ENCODE measurements around the gene DBX1. TPM values are rescaled to one million over a fixed set of nuclear protein-coding genes. Genes with fewer than 3 reads are reported as not detected.
"Not testable (repeated sequence)": the region's sequence is repeated elsewhere in the genome, so short reads cannot be mapped to it uniquely, and the experiment has no call there.

The DBX1 gene, protein sequence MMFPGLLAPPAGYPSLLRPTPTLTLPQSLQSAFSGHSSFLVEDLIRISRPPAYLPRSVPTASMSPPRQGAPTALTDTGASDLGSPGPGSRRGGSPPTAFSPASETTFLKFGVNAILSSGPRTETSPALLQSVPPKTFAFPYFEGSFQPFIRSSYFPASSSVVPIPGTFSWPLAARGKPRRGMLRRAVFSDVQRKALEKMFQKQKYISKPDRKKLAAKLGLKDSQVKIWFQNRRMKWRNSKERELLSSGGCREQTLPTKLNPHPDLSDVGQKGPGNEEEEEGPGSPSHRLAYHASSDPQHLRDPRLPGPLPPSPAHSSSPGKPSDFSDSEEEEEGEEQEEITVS
- not detected in 2 replicates for total RNA-seq

DNA sequence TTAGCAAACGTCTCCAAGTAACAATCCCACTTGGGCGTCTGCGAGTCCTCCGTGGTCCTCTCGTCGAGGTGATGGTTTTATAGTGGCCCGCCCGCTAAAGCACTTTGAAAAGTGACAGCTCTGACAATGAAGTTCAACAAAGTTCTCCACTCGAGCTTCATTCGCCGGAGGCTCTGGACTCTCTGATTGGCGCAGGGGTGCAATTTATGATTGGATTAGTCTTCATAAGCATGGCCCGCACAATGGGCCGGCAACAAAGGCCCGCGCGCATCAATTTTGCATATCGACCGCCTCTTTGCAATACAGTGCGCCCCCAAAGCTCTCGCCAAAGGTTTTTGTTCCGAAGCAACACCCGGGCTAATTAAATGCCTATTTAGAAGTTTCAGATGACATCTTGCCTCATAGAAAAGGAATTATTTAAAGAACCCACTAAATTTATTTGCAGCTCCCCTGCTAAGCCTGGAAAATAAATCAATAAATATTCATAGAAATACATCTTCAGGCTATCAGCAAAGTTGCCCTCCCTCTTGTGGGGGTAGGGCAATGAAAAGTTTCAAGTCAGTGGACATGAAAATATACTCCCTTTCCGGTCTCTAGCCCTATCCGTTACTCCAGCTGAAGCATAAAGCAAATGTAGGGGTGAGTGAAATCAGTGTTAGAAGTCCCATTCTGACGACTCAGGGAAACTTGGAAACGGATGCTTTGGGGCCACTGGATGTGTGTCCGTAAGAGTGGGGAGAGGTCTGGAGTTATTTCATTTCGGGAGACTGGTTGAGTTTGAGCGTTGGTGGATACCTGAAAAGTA, at the start of gene DBX1:
DBX1 (minus strand) TSS at position 51 of the 805 bp plus-strand sequence. CDS start 151 bp downstream, outside the sequence.
- no peak for DNase-seq

DNA sequence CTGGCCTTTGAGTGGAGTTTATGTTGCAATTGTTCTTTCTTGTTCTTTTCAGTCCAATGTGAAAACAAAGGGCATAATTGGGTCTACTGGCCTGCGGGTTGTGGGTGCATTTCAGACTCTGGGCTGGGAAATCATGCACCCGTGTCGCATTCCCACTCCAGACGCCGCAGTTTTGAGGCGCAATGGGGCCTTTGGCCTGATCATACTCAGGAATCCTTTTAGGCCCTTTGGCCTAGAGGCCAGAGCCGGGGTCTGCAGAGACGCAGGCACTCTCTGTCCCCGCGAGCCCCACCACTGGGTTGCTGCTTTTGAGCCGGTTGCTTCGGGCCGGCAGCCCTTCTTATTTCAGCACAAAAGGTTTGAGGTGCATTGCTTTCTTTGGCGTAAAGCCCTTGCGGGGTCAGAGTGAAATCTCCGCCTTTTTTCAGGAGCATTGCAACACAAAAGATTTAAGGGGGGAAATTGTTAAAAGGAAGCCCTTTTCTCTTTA, 48.4 kb upstream of the DBX1 start:
- DNase-seq, result no peak

DNA sequence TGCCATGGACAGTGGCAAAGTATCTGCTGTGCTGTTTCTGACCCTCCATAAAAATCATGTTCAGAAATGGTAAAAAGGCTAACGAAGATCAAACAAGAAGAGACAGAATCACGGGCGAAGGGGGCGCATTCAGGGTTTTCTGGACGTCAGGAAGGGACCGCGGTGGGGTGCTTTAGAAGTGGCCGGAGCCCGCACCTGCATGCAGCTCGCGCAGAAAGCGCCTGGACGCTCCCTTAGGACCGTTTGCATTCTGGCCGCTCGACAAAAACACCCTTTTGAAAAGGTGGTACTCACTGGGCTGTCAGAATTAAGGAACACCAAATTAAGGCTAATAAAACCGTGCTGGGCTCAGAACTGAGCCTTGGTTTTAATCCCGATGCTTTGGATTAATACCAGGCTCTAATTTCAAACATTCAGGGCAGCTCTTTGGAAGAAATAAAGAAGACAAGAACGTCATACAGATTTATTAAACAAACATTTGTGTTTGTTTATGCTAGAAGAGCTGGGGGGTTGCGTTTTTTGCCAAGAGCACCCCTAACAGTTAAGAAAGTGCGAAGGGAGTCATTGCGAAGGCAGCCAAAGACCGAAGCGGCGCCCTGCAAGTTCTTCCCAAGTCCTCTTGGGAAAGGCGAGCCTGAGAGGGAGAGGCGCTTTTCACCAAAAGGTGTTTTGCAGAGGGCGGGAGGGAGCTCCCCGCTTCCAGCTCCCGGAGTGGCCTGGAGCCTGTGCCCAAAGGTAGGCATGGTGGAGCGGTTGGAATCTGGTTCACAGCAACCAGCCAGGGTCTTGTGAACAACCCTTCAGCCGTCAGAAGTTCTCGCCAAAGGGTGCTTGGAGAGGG, 47.7 kb upstream of the DBX1 start:
- no peak for DNase-seq

DNA sequence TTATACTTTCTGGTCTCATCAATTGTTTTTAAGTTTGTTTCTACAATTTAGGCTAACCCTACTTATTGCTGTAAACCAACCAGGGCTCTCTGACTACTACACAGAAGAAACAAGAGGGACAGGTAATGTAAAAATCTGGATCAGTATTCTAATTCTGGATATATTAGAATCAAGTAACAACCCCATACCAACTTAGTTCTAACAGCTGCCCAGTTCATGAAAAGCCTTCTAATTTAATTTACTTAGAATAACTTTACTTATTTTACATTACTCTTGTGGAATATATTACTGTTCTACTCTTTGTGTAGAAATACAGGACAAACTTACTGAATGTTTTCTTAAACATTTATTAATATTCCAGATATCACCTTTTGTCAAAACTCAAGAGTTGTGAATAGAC, 45.5 kb upstream of the DBX1 start:
- no peak for DNase-seq

DNA sequence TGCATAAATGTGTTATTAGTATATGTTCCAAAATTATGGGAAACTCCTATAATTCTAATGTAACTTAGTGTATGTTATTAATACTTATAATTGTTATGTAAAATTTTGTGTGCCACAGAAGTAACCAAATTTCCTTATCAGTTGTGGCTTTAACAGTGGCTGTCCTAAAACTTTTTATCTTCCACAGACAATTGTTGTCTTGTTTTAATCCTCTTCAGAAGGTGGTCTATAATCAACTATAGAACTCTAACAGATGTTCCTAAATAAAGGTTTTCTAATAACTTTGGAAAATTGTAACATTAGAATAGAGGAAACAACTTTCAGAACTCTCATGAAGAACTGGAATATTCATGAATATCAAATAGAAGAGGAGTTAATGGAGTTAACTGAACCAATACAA, 44.4 kb upstream of the DBX1 start:
- no peak for DNase-seq

DNA sequence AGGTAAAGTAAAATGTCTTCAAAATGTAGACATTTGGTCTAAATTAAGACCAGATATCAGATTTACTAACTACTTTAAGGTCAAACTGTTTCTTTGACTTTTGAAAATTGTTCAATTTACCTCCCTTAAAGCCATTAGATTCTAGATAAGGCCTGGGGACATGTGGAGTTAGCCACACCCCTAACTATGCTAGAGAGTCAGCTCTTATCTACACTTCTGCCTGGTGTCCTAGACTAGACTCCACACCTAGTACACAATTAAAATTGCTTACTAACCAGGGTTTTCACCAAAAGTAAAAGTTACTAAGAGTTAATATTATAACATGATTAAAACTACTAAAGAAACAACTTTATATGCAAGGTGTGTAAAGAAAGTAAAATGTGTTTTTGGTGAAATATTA, 43.6 kb upstream of the DBX1 start:
- DNase-seq, result no peak

DNA sequence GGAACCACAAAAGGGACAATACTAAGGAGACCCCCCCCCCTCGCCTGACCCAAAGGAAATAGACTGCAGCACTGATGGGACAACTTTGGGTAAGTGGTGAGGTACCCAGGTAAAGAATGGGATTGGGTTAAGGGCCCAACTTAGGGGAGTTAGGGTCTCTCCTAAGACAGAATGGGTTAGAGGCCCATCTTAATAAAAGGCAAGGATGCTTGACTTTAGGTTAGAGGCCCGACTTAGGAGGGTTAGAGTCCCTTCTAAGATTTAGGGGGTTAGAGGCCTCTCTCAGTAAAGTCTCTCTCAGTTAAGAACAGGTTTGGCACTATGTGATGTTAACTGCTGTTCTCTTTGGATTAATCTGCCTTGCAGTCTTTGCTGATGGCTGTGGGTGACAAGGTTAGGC, 41.0 kb upstream of the DBX1 start:
- no peak for DNase-seq

DNA sequence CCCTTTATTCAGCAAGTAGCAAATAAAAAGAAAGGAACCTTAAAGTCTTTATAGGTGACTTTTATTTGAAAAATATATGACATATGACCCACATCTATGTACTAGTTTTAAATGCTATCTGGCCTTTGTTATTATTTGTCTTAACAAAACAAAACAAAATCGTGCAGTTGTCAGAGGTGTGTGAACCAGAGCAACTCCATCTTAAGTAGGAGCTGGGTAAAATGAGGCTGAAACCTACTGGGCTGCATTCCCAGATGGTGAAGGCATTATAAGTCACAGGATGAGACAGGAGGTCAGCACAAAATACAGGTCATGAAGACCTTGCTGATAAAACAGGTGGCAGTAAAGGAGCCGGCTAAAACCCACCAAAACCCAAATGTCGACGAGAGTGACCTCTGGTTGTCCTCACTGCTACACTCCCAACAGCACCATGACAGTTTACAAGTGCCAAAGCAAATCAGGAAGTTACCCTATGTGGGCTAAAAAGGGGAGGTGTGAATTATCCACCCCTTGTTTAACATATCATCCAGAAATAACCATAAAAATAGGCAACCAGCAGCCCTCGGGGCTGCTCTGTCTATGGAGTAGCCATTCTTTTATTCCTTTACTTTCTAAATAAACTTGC, 40.2 kb upstream of the DBX1 start:
- not testable (repeated sequence) for DNase-seq

DNA sequence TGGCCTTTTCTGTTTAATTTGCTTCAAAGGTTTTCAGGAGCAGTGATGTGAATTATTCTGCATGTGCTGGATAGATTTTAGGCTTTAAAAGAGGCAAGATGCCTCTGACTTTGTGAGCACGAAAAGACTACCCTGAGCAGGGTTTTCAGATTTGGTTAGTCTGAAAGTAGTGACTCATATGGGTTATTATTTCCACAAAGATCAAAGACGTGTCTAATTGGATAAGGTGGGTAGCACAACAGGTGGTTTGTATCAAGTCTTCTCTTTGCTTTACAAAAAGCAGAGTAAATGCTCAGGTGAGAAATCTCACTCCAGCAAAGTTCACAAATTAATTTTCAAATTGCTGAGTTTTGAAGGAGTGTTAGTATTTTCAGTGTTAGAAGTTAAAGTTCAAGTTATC, 37.6 kb upstream of the DBX1 start:
- no peak for DNase-seq

DNA sequence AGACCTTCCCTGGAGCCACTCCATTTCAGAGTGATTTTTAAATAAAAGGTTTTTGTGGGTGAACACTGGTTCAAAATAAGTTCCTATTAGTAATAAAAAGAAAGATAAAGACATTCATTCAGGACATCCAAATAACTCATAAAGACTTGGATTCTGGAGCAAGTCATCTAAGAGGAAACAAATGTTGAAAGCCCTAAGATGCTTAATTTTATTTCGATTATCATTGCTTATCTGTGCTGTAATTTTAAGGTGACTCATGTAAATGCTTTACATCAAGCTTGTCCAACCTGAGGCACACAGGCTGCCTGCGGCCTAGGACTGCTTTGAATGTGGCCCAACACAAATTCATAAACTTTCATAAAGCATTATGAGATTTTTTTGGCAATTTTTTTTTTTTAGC, 34.2 kb upstream of the DBX1 start:
- no peak for DNase-seq

DNA sequence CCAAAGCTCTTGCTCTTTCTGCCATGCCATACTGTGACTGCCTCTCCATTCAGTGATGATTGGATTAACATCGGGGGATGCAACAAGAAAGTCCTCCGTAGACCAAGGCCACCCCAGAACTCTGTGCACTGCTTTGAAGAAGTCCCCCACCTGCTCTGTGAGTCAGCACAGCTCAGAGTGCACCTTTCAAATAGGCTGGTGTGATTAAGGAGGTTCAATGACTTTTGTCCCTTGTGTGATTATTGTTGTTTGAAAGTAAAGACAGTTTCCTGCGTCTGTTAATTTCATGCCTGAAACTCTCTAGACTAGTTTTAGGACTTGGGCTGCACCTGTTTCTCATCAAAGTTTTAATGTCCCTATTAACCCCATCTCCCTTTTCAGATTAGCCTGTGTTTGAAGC, 33.0 kb upstream of the DBX1 start:
- no peak for DNase-seq

DNA sequence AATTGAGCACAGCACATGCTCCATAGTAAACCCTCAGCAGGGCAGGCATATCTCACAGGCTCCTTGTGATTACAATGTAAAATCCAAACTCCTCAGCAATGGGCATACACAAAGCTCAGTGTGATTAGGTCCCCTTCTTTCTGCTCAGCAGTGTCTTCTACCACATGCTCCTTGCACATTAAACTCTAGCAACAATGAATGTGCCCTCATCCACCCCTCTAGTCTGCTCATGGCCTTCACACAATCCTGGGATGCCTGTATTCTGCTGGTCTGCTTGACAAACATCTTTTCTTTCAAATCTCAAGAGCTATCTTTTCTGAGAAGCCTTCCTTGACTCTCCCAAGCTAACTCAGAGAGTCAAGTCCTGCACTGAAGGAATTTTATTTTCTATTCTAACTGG, 32.4 kb upstream of the DBX1 start:
- no peak for DNase-seq

DNA sequence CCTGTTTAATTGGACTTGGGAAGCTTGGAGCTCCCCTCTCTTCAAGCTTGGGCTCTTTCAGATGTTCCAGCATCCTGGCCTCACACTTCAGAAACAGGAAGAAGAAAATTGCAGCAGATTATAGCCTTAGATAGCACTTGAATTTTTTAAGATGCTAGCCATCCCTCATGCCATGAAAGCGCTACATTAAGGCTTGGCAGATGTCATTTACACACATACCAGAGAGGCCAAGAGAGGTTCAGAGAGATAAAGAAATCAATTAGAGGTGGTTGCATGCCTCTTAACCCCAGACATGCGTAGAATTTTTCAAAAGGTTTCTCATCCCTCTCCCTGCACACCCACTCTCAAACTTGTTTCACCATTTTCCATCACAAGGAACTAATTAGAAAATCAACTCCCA, 31.9 kb upstream of the DBX1 start:
- no peak for DNase-seq

DNA sequence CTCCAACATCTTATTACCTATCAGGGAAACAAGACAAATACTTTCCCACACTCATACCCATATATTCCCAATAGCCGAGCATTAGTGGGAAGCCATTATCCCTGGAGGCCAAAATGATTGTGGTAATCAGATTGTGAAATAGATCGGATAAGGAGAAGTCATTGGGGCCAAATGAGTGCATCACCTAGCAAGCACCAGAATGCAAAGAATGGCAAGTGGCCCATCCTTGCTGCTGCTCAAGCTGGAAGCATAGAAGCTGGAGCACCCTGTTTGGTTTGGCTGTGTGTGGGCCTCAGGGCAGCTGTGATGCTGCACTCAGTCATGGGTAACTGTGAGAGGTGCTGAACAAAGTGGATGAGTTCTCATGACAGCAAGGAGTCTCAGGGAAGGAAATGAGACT, 18.7 kb upstream of the DBX1 start:
- no peak for DNase-seq

DNA sequence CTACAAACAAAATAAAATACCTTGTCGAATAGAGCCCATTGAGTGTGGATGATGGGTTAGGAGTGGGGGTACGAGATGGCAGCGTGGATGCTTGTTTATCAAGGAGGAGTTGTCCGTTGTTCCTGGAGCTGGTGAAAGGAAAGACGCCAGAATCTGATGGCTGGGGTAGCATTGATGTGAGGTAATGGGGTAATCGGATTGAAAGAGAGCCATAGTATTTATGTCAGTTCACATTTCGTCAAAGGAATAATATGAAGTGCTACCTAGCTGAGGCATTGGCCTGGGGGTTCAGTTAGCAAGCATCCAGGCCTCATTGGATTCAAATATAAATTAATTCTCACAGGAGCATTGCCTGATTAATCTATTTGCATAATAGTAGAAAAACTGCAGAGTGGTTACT, 16.9 kb upstream of the DBX1 start:
- no peak for DNase-seq

DNA sequence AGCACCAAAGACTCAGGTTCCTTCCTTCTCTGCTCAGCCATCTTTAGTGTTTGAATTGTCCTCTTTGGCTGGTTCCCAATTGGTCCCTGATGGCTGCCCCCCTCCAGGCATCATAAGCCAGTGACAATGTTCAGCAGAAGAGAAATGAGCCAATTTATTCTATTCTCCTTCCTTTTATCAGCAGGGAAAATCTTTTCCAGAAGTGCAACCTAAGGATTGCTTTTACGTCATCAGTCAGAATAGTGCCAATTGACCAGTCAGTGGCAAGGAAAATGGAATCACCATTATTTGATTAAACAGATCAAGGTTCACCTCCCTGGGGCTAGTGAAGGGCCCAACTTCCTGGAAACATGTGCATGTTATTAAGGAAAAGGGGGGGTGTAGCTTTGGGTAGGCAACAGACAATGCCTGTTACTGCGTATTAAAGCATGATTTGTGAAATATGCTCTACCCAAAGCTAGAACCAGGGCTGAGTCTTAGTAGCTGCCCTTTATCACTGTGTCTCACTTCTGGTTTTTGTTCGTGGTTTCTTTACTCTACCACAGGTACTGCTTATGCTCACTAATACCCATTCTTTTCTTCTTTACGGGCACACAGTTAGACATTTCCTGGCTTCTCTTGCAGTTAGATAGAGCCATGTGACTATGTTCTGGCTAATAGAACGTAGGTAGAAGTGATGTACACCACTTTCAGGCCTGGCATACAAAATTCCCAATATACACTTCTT, 12.6 kb upstream of the DBX1 start:
- no peak for DNase-seq

DNA sequence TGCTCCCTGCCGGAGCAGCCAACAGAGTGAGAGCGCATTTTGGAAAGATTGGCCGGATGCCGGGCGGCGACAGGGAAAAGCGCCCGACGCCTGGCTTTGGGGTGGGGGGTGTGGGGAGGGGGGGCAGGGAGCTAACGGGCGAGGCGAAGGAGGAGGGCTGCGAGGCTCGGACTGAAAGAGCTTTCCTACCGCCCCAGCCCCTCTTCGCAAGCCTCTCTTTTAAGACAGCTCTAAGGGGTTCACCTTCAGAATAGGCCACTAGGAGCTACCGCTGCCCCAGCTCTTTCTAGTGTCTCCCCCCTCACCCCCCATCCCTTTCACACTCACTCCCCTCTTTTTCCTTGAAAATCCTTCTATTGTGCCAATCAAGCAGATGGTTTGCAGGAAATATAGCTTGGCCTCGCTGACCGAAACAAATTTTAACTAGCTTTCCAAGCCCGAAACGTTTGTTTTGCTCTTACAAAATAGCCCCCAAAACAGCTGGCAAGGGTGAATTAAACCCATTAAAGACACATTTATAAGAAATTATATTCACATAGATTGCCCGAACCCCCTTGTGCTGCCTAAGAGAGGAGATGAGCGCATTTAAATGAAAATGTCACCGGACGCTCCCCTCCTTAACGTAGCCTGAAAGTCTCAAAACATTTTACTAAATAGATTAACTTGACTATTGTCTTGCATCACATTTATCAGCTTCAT, 3.7 kb upstream of the DBX1 start:
- no peak for DNase-seq

DNA sequence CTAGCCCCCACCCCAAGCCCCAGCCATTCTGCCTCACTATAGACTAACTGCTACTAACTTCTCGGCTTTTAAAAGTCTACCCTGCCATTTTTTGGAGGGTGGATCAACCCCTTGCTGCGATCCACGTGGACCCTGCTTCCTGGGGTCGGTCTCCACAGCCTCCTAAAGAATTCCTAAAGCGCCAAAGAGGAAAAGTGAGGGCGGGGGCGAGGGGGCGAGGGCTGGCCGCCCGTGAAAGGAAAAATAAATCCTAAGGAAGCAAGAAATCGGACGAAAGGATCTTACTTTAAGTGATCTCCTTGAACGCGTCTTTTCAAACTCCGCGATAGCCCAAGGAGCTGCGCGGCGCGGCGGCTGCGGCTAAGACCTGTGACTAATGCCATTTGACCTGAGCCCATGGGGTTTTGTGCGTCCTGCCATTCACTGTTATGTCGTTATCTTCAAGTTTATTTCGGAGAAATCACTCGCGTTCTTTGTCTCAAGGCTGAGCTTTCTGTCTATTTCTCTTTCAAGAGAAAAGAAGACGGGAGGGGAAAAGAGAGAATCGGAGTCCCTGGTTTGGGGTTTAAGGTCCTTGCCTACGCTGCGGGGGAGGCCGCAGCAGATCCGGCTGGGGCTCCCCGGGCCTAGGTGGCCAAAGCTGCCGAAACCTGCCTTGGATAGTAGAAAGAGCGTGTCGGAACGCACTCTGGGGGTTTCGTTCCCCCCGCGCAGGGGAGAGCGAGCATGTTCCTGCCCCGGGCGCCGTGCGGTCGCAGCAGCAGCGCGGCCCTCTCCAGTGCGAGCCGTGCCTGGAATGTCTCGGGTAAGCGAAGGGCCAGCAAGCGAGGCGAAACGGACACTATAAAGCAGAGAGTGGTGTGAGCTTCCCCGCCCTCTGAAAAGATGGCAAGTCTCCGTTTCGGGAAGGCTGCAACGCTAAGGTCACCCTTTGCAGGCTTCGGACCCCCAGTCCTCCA, 2.8 kb upstream of the DBX1 start:
- peak; percentile 40 for DNase-seq

DNA sequence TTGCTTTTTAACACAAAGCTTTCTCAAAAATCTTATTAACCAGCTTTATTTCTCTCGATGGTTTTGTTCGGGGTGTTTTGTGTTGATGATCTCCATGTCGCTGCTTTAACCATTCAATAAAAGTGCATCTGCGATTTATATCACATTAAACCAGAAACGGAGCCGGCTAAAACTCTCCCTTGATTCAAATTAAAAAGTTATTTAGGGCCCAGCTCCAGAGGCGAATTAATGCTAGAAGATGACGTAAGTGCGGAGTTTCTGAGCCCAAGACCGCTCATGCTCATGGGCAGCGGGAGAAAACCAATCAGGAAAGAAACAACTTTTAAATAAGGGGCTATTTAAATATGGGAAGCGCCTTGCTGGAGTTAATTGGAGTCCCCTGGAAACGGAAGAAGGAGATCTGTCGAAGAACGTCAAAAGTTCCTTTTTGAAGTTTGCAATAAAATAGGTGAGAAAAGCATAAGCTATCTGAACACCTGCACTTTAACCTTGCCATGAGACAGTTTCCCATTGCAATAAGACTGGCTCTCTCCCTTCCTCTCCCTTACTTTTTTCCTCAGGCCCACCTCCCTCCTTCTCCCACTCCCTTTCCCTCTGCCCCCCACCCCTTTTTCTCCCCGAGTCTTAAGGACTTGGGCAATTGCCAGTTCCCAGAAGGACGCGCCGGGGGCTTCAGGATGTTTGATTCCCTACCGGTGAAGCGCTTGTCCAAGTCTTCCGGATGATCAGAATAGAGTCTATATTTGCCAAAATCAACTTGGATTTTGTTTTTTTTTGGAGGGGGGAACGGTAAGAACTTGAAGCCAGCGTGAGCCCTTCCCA, 1.9 kb upstream of the DBX1 start:
- DNase-seq, result no peak

Data from dermis blood vessel endothelial cell (primary cell).